ENCODE results near the gene CPSF4. TPM values are rescaled to one million over a fixed set of nuclear protein-coding genes. Genes with fewer than 3 reads are reported as not detected.
A peak's percentile ranks its signal among the peaks of the same experiment; 100 is the strongest.

The CPSF4 gene
- total and polyA plus RNA-seq, 11 donors, result 12.7 to 24.8 (median 16.4) TPM

DNA sequence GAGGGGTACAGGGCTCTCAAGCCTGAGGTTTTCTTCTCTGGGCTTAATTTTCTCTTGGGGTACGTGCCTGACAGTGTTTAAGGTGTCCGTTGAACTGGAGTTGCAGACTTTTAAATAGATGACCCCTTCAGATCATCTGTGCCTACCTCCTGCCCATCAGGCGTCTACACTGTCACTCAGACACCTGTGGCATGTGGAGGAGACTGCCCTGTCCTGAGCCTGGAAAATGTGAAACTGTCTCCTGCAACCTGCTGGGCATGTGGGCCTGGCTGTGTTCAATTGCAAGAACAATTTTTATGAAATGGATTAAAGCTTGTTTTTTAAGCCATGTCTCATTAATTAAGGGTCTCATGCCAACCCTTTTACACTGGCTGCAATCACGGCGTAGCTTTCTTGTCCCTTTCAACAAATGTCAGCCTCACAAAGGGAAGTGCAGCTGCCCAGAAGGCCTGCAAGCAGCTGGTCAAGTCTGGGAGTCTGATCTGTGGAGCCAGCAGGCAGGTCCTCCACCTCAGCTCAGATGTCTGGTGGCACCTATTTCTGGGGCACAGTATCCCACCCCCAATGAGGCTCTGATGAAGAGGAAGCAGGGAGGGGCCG is 18.4 kb downstream of the CPSF4 start:
- peaks cover 5 to 43% (median 21%) of the 10 kb centered on the region in 12 donors for H3K4me1 ChIP-seq
- peaks cover 0 to 90% (median 81%) of the 10 kb centered on the region in 9 donors for H3K36me3 ChIP-seq
- intact Hi-C loops (cut with DNase I), result no loop called here
- DNase-seq (no peak), ATAC-seq (no peak)
- no peak overlapping the region for H3K4me3 ChIP-seq
- no peak overlapping the region for H3K27ac ChIP-seq
- H3K27me3 ChIP-seq, result no peaks in the 10 kb centered on the region
- no peaks in the 10 kb centered on the region for H3K9me3 ChIP-seq
- TF ChIP-seq POLR2A (IDR thresholded peaks at IDR 0.05), result no peak
- TF ChIP-seq, protein P1, sequence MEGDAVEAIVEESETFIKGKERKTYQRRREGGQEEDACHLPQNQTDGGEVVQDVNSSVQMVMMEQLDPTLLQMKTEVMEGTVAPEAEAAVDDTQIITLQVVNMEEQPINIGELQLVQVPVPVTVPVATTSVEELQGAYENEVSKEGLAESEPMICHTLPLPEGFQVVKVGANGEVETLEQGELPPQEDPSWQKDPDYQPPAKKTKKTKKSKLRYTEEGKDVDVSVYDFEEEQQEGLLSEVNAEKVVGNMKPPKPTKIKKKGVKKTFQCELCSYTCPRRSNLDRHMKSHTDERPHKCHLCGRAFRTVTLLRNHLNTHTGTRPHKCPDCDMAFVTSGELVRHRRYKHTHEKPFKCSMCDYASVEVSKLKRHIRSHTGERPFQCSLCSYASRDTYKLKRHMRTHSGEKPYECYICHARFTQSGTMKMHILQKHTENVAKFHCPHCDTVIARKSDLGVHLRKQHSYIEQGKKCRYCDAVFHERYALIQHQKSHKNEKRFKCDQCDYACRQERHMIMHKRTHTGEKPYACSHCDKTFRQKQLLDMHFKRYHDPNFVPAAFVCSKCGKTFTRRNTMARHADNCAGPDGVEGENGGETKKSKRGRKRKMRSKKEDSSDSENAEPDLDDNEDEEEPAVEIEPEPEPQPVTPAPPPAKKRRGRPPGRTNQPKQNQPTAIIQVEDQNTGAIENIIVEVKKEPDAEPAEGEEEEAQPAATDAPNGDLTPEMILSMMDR (IDR thresholded peaks at IDR 0.05), result no peak
- WGBS, 4 donors, result 71 to 81% (median 78%) methylated on average over 6 of the region's 6 CpGs

GRCh38 chr7:99457650-99458493 is 19.1 kb downstream of the CPSF4 start:
- 68 to 77% (median 76%) methylated on average over 17 to 26 of the region's 26 CpGs for WGBS, 4 donors
- H3K36me3 ChIP-seq, result peaks cover 0 to 88% (median 77%) of the 10 kb centered on the region in 9 donors
- intact Hi-C loops (cut with DNase I), result no loop called here

GRCh38 chr7:99459087-99459486 is 20.3 kb downstream of the CPSF4 start:
- 84 to 91% (median 87%) methylated on average over 8 of the region's 8 CpGs for WGBS, 4 donors

More at GRCh38 chr7:99457650-99458493, 19.1 kb downstream of the CPSF4 start:
- H3K27ac ChIP-seq, result no peak overlapping the region
- H3K9me3 ChIP-seq, result no peaks in the 10 kb centered on the region
- ATAC-seq (no peak), DNase-seq (no peak)
- H3K27me3 ChIP-seq, result no peaks in the 10 kb centered on the region
- H3K4me3 ChIP-seq, result no peak overlapping the region
- TF ChIP-seq, protein P1 (IDR thresholded peaks at IDR 0.05), result no peak
- TF ChIP-seq POLR2A (IDR thresholded peaks at IDR 0.05), result no peak
- peaks cover 5 to 41% (median 20%) of the 10 kb centered on the region in 12 donors for H3K4me1 ChIP-seq

More at GRCh38 chr7:99459087-99459486, 20.3 kb downstream of the CPSF4 start:
- Histone ChIP-seq H3K36me3 (peaks cover 0 to 87% (median 75%) of the 10 kb centered on the region in 9 donors), H3K4me1 (peaks cover 8 to 48% (median 23%) of the 10 kb centered on the region in 12 donors), H3K9me3 (no peaks in the 10 kb centered on the region), H3K4me3 (no peak overlapping the region), H3K27me3 (no peaks in the 10 kb centered on the region), H3K27ac (no peak overlapping the region)
- intact Hi-C loops (cut with DNase I), result no loop called here
- no peak for DNase-seq
- no peak for TF ChIP-seq POLR2A (IDR thresholded peaks at IDR 0.05)
- TF ChIP-seq, protein P1 (IDR thresholded peaks at IDR 0.05), result peak in 3 of 12 donors; percentile 19 to 34 (median 23)
- ATAC-seq, result no peak
